ENCODE measurements around the gene POU2F1. TPM values are rescaled to one million over a fixed set of nuclear protein-coding genes. Genes with fewer than 3 reads are reported as not detected.
A peak's percentile ranks its signal among the peaks of the same experiment; 100 is the strongest.

POU2F1 gene
- total and polyA plus RNA-seq, 2 experiments from 2014 or later: 38.8 to 66.1 TPM

DNA sequence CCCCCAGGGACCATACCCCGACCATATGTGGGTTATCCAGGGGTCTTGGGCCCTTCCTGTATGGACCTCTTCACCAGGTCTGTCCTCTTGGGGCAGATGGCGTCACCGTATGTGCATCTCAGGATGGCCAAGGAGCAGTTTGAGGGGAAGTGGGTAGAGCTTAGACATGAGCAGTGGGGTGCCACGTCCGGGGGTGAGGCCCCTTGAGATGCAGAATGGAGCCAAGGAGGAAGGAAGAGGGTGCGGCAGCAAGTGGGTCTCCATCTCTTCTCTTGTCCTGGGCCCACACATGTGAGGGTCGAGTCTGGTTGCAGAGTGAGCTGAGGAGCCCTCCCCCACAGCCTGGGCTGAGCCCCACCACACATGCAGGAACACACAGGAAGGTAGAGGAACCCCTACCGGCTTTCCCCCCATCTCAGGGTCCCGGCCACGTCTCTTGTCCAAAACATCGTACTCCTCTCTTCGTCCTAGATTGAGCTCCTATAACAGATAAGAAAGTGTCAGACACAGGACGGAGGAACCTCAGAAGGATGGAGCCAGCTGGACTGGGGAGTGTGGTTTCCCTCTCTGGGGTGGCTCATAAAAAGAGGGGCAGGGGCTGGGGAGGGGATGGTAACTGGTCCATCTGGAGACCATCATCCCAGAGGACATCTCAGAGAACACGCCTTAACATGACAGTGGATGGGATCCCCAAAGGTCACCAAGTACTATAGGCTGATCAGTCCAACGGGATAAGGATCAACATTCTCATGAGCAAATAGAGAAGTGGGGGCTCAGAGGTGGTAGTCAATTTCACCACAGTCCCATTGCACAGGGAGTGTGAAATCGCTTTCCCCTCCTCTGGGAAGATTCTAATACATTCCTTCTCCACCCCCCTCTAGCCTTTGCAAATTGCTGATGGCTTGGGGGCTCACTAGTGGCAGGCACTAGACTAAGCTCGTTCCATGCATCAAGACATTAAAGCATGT is 217.8 kb downstream of the POU2F1 start:
- Histone ChIP-seq H2AFZ (peak overlapping the region; percentile 100), H3K27me3 (ENCODE audit: insufficient read depth) (peaks cover 38% of the 10 kb centered on the region), H3K4me1 (ENCODE audit: insufficient read depth) (0 out of 2 replicates have a peak, but pooled peaks cover 4% of the 10 kb centered on the region), H3K4me2 (peak overlapping the region; percentile 83), H3K27ac (ENCODE audit: low read depth) (no peak overlapping the region), H3K9me2 (ENCODE audit: insufficient read depth) (no peaks in the 10 kb centered on the region; the same call in 1 of the 2 replicates), H3K79me2 (replicated peaks; ENCODE audit: insufficient read depth) (no peaks in the 10 kb centered on the region), H3K36me3 (ENCODE audit: insufficient read depth) (no peaks in the 10 kb centered on the region; the same call in 1 of the 2 replicates), H3F3A (replicated peaks; ENCODE audit: low read depth) (0 out of 2 replicates have a peak, but pooled peaks cover 2% of the 10 kb centered on the region), H3K4me3 (peak overlapping the region; percentile 68), H4K20me1 (replicated peaks; ENCODE audit: insufficient read depth) (no peaks in the 10 kb centered on the region)
- peaks cover 4% of the 10 kb centered on the region; the same call in 2 of the 3 replicates for H3K4me1 Mint-ChIP-seq
- no peaks in the 10 kb centered on the region; the same call in 2 of the 3 replicates for H3K36me3 Mint-ChIP-seq (ENCODE audit: low read depth)
- H3K27ac Mint-ChIP-seq: no peak overlapping the region
- peak overlapping the region; percentile 64; the same call in 2 of the 3 replicates for H3K4me3 Mint-ChIP-seq
- DNase-seq (ENCODE audit: low spot score) (no peak), ATAC-seq (no peak)
- no peaks in the 10 kb centered on the region for H3K9me3 Mint-ChIP-seq
- TF ChIP-seq CREB1 (CRISPR knock-in tag; IDR thresholded peaks at IDR 0.05; ENCODE audit: low read depth) (no peak), ZNF114 (CRISPR knock-in tag; IDR thresholded peaks at IDR 0.05) (no peak), NANOG (IDR thresholded peaks at IDR 0.05; ENCODE audit: borderline replicate concordance) (no peak), ZNF331 (CRISPR knock-in tag; IDR thresholded peaks at IDR 0.05; ENCODE audit: low read depth) (no peak), JUNB (IDR thresholded peaks at IDR 0.05; ENCODE audit: unreplicated experiment) (no peak)
- TF ChIP-seq, protein P1, sequence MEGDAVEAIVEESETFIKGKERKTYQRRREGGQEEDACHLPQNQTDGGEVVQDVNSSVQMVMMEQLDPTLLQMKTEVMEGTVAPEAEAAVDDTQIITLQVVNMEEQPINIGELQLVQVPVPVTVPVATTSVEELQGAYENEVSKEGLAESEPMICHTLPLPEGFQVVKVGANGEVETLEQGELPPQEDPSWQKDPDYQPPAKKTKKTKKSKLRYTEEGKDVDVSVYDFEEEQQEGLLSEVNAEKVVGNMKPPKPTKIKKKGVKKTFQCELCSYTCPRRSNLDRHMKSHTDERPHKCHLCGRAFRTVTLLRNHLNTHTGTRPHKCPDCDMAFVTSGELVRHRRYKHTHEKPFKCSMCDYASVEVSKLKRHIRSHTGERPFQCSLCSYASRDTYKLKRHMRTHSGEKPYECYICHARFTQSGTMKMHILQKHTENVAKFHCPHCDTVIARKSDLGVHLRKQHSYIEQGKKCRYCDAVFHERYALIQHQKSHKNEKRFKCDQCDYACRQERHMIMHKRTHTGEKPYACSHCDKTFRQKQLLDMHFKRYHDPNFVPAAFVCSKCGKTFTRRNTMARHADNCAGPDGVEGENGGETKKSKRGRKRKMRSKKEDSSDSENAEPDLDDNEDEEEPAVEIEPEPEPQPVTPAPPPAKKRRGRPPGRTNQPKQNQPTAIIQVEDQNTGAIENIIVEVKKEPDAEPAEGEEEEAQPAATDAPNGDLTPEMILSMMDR (conservative IDR thresholded peaks at IDR 0.05; ENCODE audit: low read depth in 2 of 2): no peak
- H3K27me3 Mint-ChIP-seq (ENCODE audit: insufficient read depth, low read depth, poor library complexity): peaks cover 39% of the 10 kb centered on the region

DNA sequence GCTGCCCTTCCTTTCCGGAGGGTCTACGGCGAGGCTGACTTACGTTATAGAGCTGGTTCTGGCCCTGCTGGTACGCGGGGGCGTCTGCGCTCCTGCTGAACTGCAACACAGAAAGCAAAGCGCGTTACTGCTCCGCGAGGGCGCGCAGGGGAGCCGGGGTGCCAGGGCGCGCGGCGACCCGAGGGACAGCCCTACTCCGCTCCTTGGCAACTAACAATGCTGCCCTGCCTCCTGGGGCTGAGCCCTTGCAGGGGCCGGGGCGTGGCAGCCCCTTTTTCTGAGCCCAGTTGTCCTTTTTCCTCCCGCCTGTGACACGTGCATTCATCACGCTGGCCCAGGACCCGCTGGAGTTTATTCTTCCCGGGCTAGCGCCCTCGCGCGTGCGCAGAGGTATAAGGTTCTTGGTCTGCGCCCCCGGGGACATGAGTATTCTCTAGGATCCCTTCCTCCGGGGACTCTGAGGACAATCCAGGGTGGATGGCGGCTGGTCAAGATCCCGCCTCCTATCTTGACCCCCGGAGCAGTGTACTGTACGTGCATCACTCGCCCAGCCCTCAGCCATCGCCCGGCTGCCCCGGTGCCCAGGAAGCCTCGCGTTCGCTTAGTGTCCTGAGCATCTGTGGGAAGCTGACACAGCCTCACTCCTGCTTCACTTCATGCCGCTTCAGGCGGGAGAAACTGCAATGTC is 218.8 kb downstream of the POU2F1 start:
- Histone ChIP-seq H3K9me2 (ENCODE audit: insufficient read depth) (no peaks in the 10 kb centered on the region), H3K36me3 (ENCODE audit: insufficient read depth) (no peaks in the 10 kb centered on the region; the same call in 1 of the 2 replicates), H3K27me3 (ENCODE audit: insufficient read depth) (peaks cover 38% of the 10 kb centered on the region), H4K20me1 (replicated peaks; ENCODE audit: insufficient read depth) (no peaks in the 10 kb centered on the region), H3K4me3 (peak overlapping the region; percentile 68), H3K4me1 (ENCODE audit: insufficient read depth) (0 out of 2 replicates have a peak, but pooled peaks cover 4% of the 10 kb centered on the region), H3K27ac (ENCODE audit: low read depth) (no peak overlapping the region), H3K79me2 (replicated peaks; ENCODE audit: insufficient read depth) (no peaks in the 10 kb centered on the region), H3K4me2 (peak overlapping the region; percentile 83), H3F3A (replicated peaks; ENCODE audit: low read depth) (0 out of 2 replicates have a peak, but pooled peaks cover 2% of the 10 kb centered on the region), H2AFZ (peak overlapping the region; percentile 100)
- H3K36me3 Mint-ChIP-seq (ENCODE audit: low read depth): no peaks in the 10 kb centered on the region; the same call in 2 of the 3 replicates
- no peaks in the 10 kb centered on the region for H3K9me3 Mint-ChIP-seq
- peak; percentile 73 for ATAC-seq
- H3K27ac Mint-ChIP-seq: no peak overlapping the region
- TF ChIP-seq, protein P1 (conservative IDR thresholded peaks at IDR 0.05; ENCODE audit: low read depth in 2 of 2): peak; percentile 35 to 52; a peak in 3 of 4 replicates
- no peak for TF ChIP-seq EZH2 (IDR thresholded peaks at IDR 0.05; ENCODE audit: low read depth, unreplicated experiment)
- H3K4me1 Mint-ChIP-seq: peaks cover 4% of the 10 kb centered on the region; the same call in 2 of the 3 replicates
- peak overlapping the region; percentile 64 for H3K4me3 Mint-ChIP-seq
- H3K27me3 Mint-ChIP-seq (ENCODE audit: insufficient read depth, low read depth, poor library complexity): peaks cover 39% of the 10 kb centered on the region
- peak; percentile 85 for DNase-seq (ENCODE audit: low spot score)
